Measurements from ENCODE around the gene FAM200A. TPM values are rescaled to one million over a fixed set of nuclear protein-coding genes. Genes with fewer than 3 reads are reported as not detected.

The FAM200A gene
- total and polyA plus RNA-seq, 4 donors: 2.7 to 10.1 (median 5.1) TPM

DNA sequence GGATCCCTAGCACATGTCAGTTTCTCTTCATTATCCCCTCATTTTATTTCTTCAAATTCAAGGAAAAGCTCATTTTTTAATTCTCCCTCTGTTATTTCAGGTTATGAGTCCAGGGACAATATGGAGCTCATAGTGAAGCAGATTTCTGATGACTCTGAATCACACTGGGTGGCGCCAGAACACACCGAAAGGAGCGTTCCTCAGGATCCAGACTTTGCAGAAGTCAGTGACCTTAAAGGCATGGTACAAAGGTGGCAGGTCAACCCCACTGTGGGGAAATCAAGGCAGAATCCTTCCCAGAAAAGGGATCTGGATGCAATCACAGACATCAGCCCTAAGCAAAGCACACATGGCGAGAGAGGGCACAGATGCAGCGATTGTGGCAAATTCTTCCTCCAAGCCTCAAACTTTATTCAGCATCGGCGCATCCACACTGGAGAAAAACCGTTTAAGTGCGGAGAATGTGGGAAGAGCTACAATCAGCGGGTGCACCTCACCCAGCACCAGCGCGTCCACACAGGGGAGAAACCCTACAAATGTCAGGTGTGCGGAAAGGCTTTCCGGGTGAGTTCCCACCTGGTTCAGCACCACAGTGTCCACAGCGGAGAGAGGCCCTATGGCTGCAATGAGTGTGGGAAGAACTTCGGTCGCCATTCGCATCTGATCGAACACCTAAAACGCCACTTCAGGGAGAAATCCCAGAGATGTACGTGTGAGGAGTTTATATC, 26.0 kb downstream of the FAM200A start:
- H3K27me3 ChIP-seq (ENCODE audit: control insufficient read depth in 3 of 3, insufficient read depth in 3 of 3, low read length in 2 of 3): no peaks in the 10 kb centered on the region
- H3K9ac ChIP-seq (ENCODE audit: insufficient read depth in 1 of 2, low read length in 2 of 2): no peak overlapping the region
- DNase-seq (no peak), ATAC-seq (ENCODE audit: insufficient read depth, low FRiP score) (no peak)
- WGBS, 2 donors: 95 to 96% methylated on average over 21 of the region's 21 CpGs
- H3K9me3 ChIP-seq (ENCODE audit: control insufficient read depth in 4 of 4, insufficient read depth in 3 of 4, low read length in 3 of 4): peaks cover 0 to 11% (median 4%) of the 10 kb centered on the region in 4 donors
- peaks cover 19 to 36% (median 31%) of the 10 kb centered on the region in 4 donors for H3K36me3 ChIP-seq (ENCODE audit: control insufficient read depth in 4 of 4, insufficient read depth in 4 of 4, low read length in 4 of 4)
- H3K4me1 ChIP-seq (ENCODE audit: control insufficient read depth in 5 of 5, insufficient read depth in 5 of 5, low read length in 5 of 5): no peaks in the 10 kb centered on the region
- H3K27ac ChIP-seq (ENCODE audit: low read depth in 1 of 2, low read length in 1 of 2): no peak overlapping the region
- H3K4me3 ChIP-seq: no peak overlapping the region
- peak; percentile 6 for TF ChIP-seq CTCF (IDR thresholded peaks at IDR 0.05; ENCODE audit: control extremely low read depth, extremely low read depth)

GRCh38 chr7:99521399-99521798, 30.5 kb downstream of the FAM200A start:
- H3K9me3 ChIP-seq (ENCODE audit: control insufficient read depth in 4 of 4, insufficient read depth in 3 of 4, low read length in 3 of 4): no peaks in the 10 kb centered on the region
- WGBS, 2 donors: 94 to 97% methylated on average over 3 of the region's 3 CpGs
- no peaks in the 10 kb centered on the region for H3K4me1 ChIP-seq (ENCODE audit: control insufficient read depth in 5 of 5, insufficient read depth in 5 of 5, low read length in 5 of 5)
- no peak overlapping the region for H3K27ac ChIP-seq (ENCODE audit: low read depth in 1 of 2, low read length in 1 of 2)
- ATAC-seq (ENCODE audit: insufficient read depth, low FRiP score) (no peak), DNase-seq (no peak)
- no peak for TF ChIP-seq CTCF (IDR thresholded peaks at IDR 0.05; ENCODE audit: control extremely low read depth, extremely low read depth)
- no peaks in the 10 kb centered on the region for H3K27me3 ChIP-seq (ENCODE audit: control insufficient read depth in 3 of 3, insufficient read depth in 3 of 3, low read length in 2 of 3)
- H3K36me3 ChIP-seq (ENCODE audit: control insufficient read depth in 4 of 4, insufficient read depth in 4 of 4, low read length in 4 of 4): peaks cover 10 to 22% (median 17%) of the 10 kb centered on the region in 4 donors
- no peak overlapping the region for H3K9ac ChIP-seq (ENCODE audit: insufficient read depth in 1 of 2, low read length in 2 of 2)
- H3K4me3 ChIP-seq: no peak overlapping the region

GRCh38 chr7:99514050-99514449, 37.9 kb downstream of the FAM200A start:
- peaks cover 4 to 21% (median 15%) of the 10 kb centered on the region in 4 donors for H3K36me3 ChIP-seq (ENCODE audit: control insufficient read depth in 4 of 4, insufficient read depth in 4 of 4, low read length in 4 of 4)
- 94 to 97% methylated on average over 1 of the region's 1 CpG for WGBS, 2 donors
- TF ChIP-seq CTCF (IDR thresholded peaks at IDR 0.05; ENCODE audit: control extremely low read depth, extremely low read depth): no peak
- H3K4me1 ChIP-seq (ENCODE audit: control insufficient read depth in 5 of 5, insufficient read depth in 5 of 5, low read length in 5 of 5): no peaks in the 10 kb centered on the region
- H3K4me3 ChIP-seq: no peak overlapping the region
- no peaks in the 10 kb centered on the region for H3K27me3 ChIP-seq (ENCODE audit: control insufficient read depth in 3 of 3, insufficient read depth in 3 of 3, low read length in 2 of 3)
- H3K9ac ChIP-seq (ENCODE audit: insufficient read depth in 1 of 2, low read length in 2 of 2): no peak overlapping the region
- H3K27ac ChIP-seq (ENCODE audit: low read depth in 1 of 2, low read length in 1 of 2): no peak overlapping the region
- H3K9me3 ChIP-seq (ENCODE audit: control insufficient read depth in 4 of 4, insufficient read depth in 3 of 4, low read length in 3 of 4): no peaks in the 10 kb centered on the region
- ATAC-seq (ENCODE audit: insufficient read depth, low FRiP score) (no peak), DNase-seq (no peak)

Measured in lung (tissue), 12 donors.